Measurements from ENCODE around the gene RAN.

The RAN gene

DNA sequence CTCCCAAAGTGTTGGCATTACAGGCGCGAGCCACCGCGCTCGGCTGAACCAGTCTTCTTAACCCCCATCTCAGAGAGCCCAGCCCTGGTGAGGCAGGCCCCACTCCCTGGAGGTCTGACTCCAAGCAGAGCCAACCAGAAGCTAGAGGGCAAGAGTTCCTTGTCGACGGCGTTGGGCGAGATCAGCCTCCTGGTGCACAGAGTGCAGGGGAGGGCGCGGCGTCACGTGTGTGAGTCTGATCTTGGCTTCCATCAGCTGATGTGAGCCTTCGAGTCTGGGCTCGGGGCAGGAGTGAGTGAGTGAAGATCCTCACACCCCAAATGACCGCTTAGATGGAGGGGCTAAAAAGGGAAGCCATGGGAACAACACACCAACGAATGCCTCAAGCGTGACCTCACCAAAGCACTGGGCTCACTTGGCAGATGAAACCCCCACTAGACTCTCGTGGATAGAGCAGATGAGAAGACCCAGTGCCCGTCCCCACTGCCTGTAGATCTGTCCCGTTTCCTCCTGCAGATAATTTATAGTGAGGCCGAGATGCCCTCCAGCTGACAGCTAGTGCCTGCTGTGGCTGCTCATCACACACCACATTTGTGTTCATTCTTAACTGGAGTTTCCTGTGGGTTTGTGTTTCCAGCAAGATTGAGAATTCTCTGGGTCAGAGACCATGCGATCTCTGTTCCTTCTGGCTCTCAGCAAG, 53.2 kb downstream of the RAN start:
- Mint-ChIP-seq H3K4me3 (no peak overlapping the region), H3K4me1 (no peaks in the 10 kb centered on the region), H3K36me3 (no peaks in the 10 kb centered on the region), H3K27ac (no peak overlapping the region), H3K27me3 (peaks cover 52% of the 10 kb centered on the region), H3K9me3 (no peaks in the 10 kb centered on the region)
- no peak for ATAC-seq

DNA sequence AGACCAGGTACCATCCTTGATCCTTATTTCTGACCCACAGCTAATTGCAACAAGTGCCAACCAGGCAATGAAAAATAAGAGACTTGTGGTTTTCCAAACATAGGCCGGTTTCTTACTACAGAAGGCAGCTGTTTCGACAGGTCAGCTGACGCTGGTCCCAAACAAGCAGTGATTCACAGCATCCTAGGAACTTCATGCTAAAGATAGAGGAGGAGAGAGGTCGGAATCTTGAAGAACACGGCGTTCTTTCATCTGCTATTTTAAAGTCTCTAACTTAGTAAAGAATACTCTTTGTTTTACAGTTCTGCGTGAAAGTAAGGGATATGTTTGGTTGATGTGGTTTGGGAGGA, 53.8 kb downstream of the RAN start:
- peaks cover 47% of the 10 kb centered on the region for H3K27me3 Mint-ChIP-seq
- H3K4me1 Mint-ChIP-seq, result no peaks in the 10 kb centered on the region
- no peaks in the 10 kb centered on the region for H3K36me3 Mint-ChIP-seq
- H3K9me3 Mint-ChIP-seq, result no peaks in the 10 kb centered on the region
- ATAC-seq, result no peak
- no peak overlapping the region for H3K4me3 Mint-ChIP-seq
- H3K27ac Mint-ChIP-seq, result no peak overlapping the region
